GM23248 (cell line): ENCODE measurements around the gene SPTLC2. TPM values are rescaled to one million over a fixed set of nuclear protein-coding genes. Genes with fewer than 3 reads are reported as not detected.
A peak's percentile ranks its signal among the peaks of the same experiment; 100 is the strongest.
"Not testable (repeated sequence)": the region's sequence is repeated elsewhere in the genome, so short reads cannot be mapped to it uniquely, and the experiment has no call there.

Experiments
- DNase-seq: peaks from one replicate; pipeline ENCODE4 v3.0.0-alpha.2; 2015
- H2AFZ ChIP-seq: fragments of 200-600 bp; sonication (generic); 2 replicates; pipeline ENCODE4 v1.6.1; 2016; ENCODE audit warnings: antibody characterized with exemption
- H3F3A ChIP-seq: fragments of 200-600 bp; sonication (generic); 2 replicates; pipeline ENCODE4 v1.6.1; 2016; ENCODE audit warnings: mild to moderate bottlenecking, antibody characterized with exemption, mixed run types; ENCODE audit not compliant: insufficient read depth
- H3K27ac ChIP-seq: fragments of 200-600 bp; sonication (generic); 2 replicates; pipeline ENCODE4 v1.5.1; 2016; ENCODE audit warnings: mild to moderate bottlenecking
- H3K27me3 ChIP-seq: fragments of 200-600 bp; sonication (generic); replicated peaks from 2 replicates; pipeline ENCODE4 v1.6.1; 2016; ENCODE audit warnings: mild to moderate bottlenecking; ENCODE audit not compliant: insufficient read depth
- H3K36me3 ChIP-seq: fragments of 200-600 bp; sonication (generic); 2 replicates; pipeline ENCODE4 v1.6.1; 2016; ENCODE audit warnings: low read depth, mild to moderate bottlenecking
- H3K4me1 ChIP-seq: fragments of 200-600 bp; sonication (generic); 2 replicates; pipeline ENCODE4 v1.6.1; 2016; ENCODE audit warnings: mild to moderate bottlenecking; ENCODE audit not compliant: insufficient read depth
- H3K4me2 ChIP-seq: fragments of 200-600 bp; sonication (generic); one replicate; pipeline ENCODE4 v1.6.1; 2016; ENCODE audit warnings: mild to moderate bottlenecking; ENCODE audit not compliant: unreplicated experiment
- H3K4me3 ChIP-seq: fragments of 200-600 bp; sonication (generic); 2 replicates; pipeline ENCODE4 v1.5.1; 2016; ENCODE audit warnings: mild to moderate bottlenecking
- H3K79me2 ChIP-seq: fragments of 200-600 bp; sonication (generic); 2 replicates; pipeline ENCODE4 v1.6.1; 2016; ENCODE audit warnings: mild to moderate bottlenecking; ENCODE audit not compliant: insufficient read depth
- H3K9ac ChIP-seq: fragments of 200-600 bp; sonication (generic); 2 replicates; pipeline ENCODE4 v1.6.1; 2016; ENCODE audit warnings: mild to moderate bottlenecking
- H3K9me2 ChIP-seq: fragments of 200-600 bp; sonication (generic); 2 replicates; pipeline ENCODE4 v1.6.1; 2016; ENCODE audit warnings: mixed run types, mild to moderate bottlenecking, moderate library complexity; ENCODE audit not compliant: insufficient read depth
- H3K9me3 ChIP-seq: fragments of 200-600 bp; sonication (generic); one replicate; pipeline ENCODE4 v1.6.1; 2017; ENCODE audit warnings: low read depth
- H4K20me1 ChIP-seq: fragments of 200-600 bp; sonication (generic); 2 replicates; pipeline ENCODE4 v1.6.0; 2016; ENCODE audit not compliant: insufficient read depth
- EZH2 ChIP-seq: fragments of 200-600 bp; sonication (generic); IDR thresholded peaks from 2 replicates; pipeline ENCODE4 v1.6.1; 2018; ENCODE audit warnings: antibody characterized with exemption, mild to moderate bottlenecking; ENCODE audit not compliant: insufficient read depth, poor library complexity, severe bottlenecking
- EZH2phosphoT487 ChIP-seq: fragments of 200-600 bp; sonication (generic); IDR thresholded peaks from 2 replicates; pipeline ENCODE4 v1.6.1; 2018; ENCODE audit warnings: antibody characterized with exemption, moderate library complexity, mild to moderate bottlenecking, low read depth; ENCODE audit not compliant: insufficient read depth
- WGBS, 2 experiments: methylation state at CpG; one replicate each; pipeline ENCODE4 v1.1.6; 2015 to 2017; ENCODE audit warnings: low lambda C conversion rate in 2 of 2, low coverage in 1 of 2; ENCODE audit errors: missing lambda C conversion rate in 2 of 2; 5-methylcytosine and 5-hydroxymethylcytosine counted together
- in situ Hi-C: fragments of 300-500 bp; cut with MboI; formaldehyde crosslinking; loops from 2 replicates; pipeline ENCODE4 v1.15.0; 2020
- polyA plus RNA-seq: library from polyadenylated mRNA; unstranded; fragments of >200 nt; fragmentation: Nextera tagmentation; extraction: Ambion mirVana; gene quantifications from 2 replicates; pipeline ENCODE4 v1.2.1, GENCODE V29; 2016
- total RNA-seq: library from RNA; depleted of rRNA; stranded (reverse); fragments of >200 nt; shearing (Covaris generic); gene quantifications from 2 replicates; pipeline ENCODE4 v1.2.3, GENCODE V29; 2014

Gene SPTLC2
- total and polyA plus RNA-seq, 2 experiments from 2014 or later, result 44.7 to 45.6 TPM

- no peak for DNase-seq
- Histone ChIP-seq H3K9me3 (no peaks in the 10 kb centered on the region), H2AFZ (peak overlapping the region; percentile 88), H3F3A (peaks cover 20% of the 10 kb centered on the region), H3K4me3 (peak overlapping the region; percentile 39), H3K36me3 (no peaks in the 10 kb centered on the region), H3K9ac (peak overlapping the region; percentile 58), H3K27ac (peak overlapping the region; percentile 89), H3K79me2 (no peaks in the 10 kb centered on the region), H3K4me1 (peaks cover 19% of the 10 kb centered on the region), H3K27me3 (no peaks in the 10 kb centered on the region), H3K4me2 (peak overlapping the region; percentile 40), H4K20me1 (no peaks in the 10 kb centered on the region), H3K9me2 (no peaks in the 10 kb centered on the region)
- 71 to 80% methylated on average over 7 of the region's 7 CpGs for WGBS, 2 experiments
- TF ChIP-seq EZH2, result no peak
- no peak for TF ChIP-seq EZH2phosphoT487
- in situ Hi-C loops, result no loop called here
Observed at GRCh38 chr14:77642407-77642806, 26.0 kb upstream of the SPTLC2 start.

GRCh38 chr14:77641534-77642341 is 25.3 kb upstream of the SPTLC2 start:
- in situ Hi-C loops, result no loop called here
- peak; percentile 82 for DNase-seq
- H3F3A ChIP-seq, result peaks cover 20% of the 10 kb centered on the region
- H3K36me3 ChIP-seq, result no peaks in the 10 kb centered on the region
- peak overlapping the region; percentile 58 for H3K9ac ChIP-seq
- peak overlapping the region; percentile 89 for H3K27ac ChIP-seq
- H3K79me2 ChIP-seq, result no peaks in the 10 kb centered on the region
- H3K9me2 ChIP-seq, result no peaks in the 10 kb centered on the region
- WGBS, 2 experiments, result 28 to 36% methylated on average over 44 to 47 of the region's 47 CpGs
- no peaks in the 10 kb centered on the region for H4K20me1 ChIP-seq
- H3K4me1 ChIP-seq, result peaks cover 21% of the 10 kb centered on the region
- peak overlapping the region; percentile 88 for H2AFZ ChIP-seq
- TF ChIP-seq EZH2 (no peak), EZH2phosphoT487 (no peak)
- no peaks in the 10 kb centered on the region for H3K9me3 ChIP-seq
- H3K4me2 ChIP-seq, result peak overlapping the region; percentile 53
- peak overlapping the region; percentile 39 for H3K4me3 ChIP-seq
- H3K27me3 ChIP-seq, result no peaks in the 10 kb centered on the region

- Histone ChIP-seq H3F3A (peaks cover 20% of the 10 kb centered on the region), H3K27ac (peak overlapping the region; percentile 89), H3K9ac (peak overlapping the region; percentile 58), H3K79me2 (no peaks in the 10 kb centered on the region), H3K9me3 (no peaks in the 10 kb centered on the region), H3K4me2 (peak overlapping the region; percentile 53), H2AFZ (peak overlapping the region; percentile 88), H3K4me3 (peak overlapping the region; percentile 39), H3K9me2 (no peaks in the 10 kb centered on the region), H3K36me3 (no peaks in the 10 kb centered on the region), H3K4me1 (peaks cover 21% of the 10 kb centered on the region), H4K20me1 (no peaks in the 10 kb centered on the region), H3K27me3 (no peaks in the 10 kb centered on the region)
- no peak for TF ChIP-seq EZH2
- TF ChIP-seq EZH2phosphoT487, result no peak
- DNase-seq, result peak; percentile 70
- in situ Hi-C loops, result no loop called here
- 35 to 48% methylated on average over 16 of the region's 16 CpGs for WGBS, 2 experiments
Observed at GRCh38 chr14:77640756-77641533, 24.5 kb upstream of the SPTLC2 start.

GRCh38 chr14:77638771-77639171 is 22.3 kb upstream of the SPTLC2 start:
- in situ Hi-C loops, result no loop called here
- no peaks in the 10 kb centered on the region for H3K27me3 ChIP-seq
- H3K4me3 ChIP-seq, result no peak overlapping the region; the same call in 1 of the 2 replicates
- TF ChIP-seq EZH2, result no peak
- TF ChIP-seq EZH2phosphoT487, result no peak
- H3K4me1 ChIP-seq, result peaks cover 21% of the 10 kb centered on the region
- 0 to 3% methylated on average over 2 of the region's 2 CpGs for WGBS, 2 experiments
- H3F3A ChIP-seq, result peaks cover 20% of the 10 kb centered on the region
- H3K4me2 ChIP-seq, result peak overlapping the region; percentile 34
- H3K79me2 ChIP-seq, result no peaks in the 10 kb centered on the region
- H3K9ac ChIP-seq, result peak overlapping the region; percentile 66; the same call in 1 of the 2 replicates
- no peaks in the 10 kb centered on the region for H3K36me3 ChIP-seq
- peak overlapping the region; percentile 51 for H2AFZ ChIP-seq
- peak overlapping the region; percentile 89 for H3K27ac ChIP-seq
- H4K20me1 ChIP-seq, result no peaks in the 10 kb centered on the region
- H3K9me3 ChIP-seq, result no peaks in the 10 kb centered on the region
- DNase-seq, result peak; percentile 96
- no peaks in the 10 kb centered on the region for H3K9me2 ChIP-seq

GRCh38 chr14:77635869-77636268 is 19.4 kb upstream of the SPTLC2 start:
- in situ Hi-C loops, H4K20me1 ChIP-seq, H3K9ac ChIP-seq, H3K9me3 ChIP-seq, H3K4me3 ChIP-seq, H3K27me3 ChIP-seq, DNase-seq, H3K27ac ChIP-seq, H3K4me2 ChIP-seq, H3K36me3 ChIP-seq, H3K9me2 ChIP-seq, H2AFZ ChIP-seq, H3K79me2 ChIP-seq: not testable (repeated sequence)
- 84 to 85% methylated on average over 4 of the region's 4 CpGs for WGBS, 2 experiments
- peaks cover 13% of the 10 kb centered on the region for H3K4me1 ChIP-seq
- peaks cover 20% of the 10 kb centered on the region for H3F3A ChIP-seq

- H3F3A ChIP-seq, result peaks cover 20% of the 10 kb centered on the region
- H3K9me2 ChIP-seq, H3K9me3 ChIP-seq, H3K4me3 ChIP-seq, H4K20me1 ChIP-seq, H3K9ac ChIP-seq, H2AFZ ChIP-seq, DNase-seq, H3K79me2 ChIP-seq, H3K27ac ChIP-seq, in situ Hi-C loops, H3K4me2 ChIP-seq, H3K36me3 ChIP-seq, H3K27me3 ChIP-seq: not testable (repeated sequence)
- peaks cover 13% of the 10 kb centered on the region for H3K4me1 ChIP-seq
- WGBS, 2 experiments, result 78 to 87% methylated on average over 8 of the region's 8 CpGs
Observed at GRCh38 chr14:77635466-77635865, 19.0 kb upstream of the SPTLC2 start.
